AG04450 (cell line): Measurements from ENCODE around the gene SRSF1. TPM values are rescaled to one million over a fixed set of nuclear protein-coding genes. Genes with fewer than 3 reads are reported as not detected.
"Not testable (repeated sequence)": the region's sequence is repeated elsewhere in the genome, so short reads cannot be mapped to it uniquely, and the experiment has no call there.

Experiments
- CTCF ChIA-PET: fragments of 300-600, 350-600 bp; formaldehyde crosslinking; extraction: SDS; loops from one replicate; lab custom pipeline; 2022; ENCODE audit warnings: antibody characterized with exemption, inconsistent platforms; lab: Charles Lee
- POLR2A ChIA-PET: fragments of 350-600 bp; formaldehyde crosslinking; extraction: SDS; loops from one replicate; lab custom pipeline; 2021; ENCODE audit warnings: antibody characterized with exemption, inconsistent platforms; lab: Yijun Ruan, JAX
- DNase-seq: peaks from one replicate; pipeline ENCODE4 v3.0.0-alpha.2; 2011; ENCODE audit warnings: low read depth, low spot score
- H3K27ac ChIP-seq: one replicate; pipeline ENCODE4 v1.5.1; 2012; ENCODE audit warnings: low read depth, low read length, control low read depth
- H3K27me3 ChIP-seq: one replicate; pipeline ENCODE4 v1.6.0; 2012; ENCODE audit warnings: low read length; ENCODE audit not compliant: control insufficient read depth, insufficient read depth
- H3K4me3 ChIP-seq: 2 replicates; pipeline ENCODE4 v1.5.1; 2011; ENCODE audit warnings: mild to moderate bottlenecking, low read depth, low read length, control low read depth
- H3K9me3 ChIP-seq: 2 replicates; pipeline ENCODE4 v1.5.1; 2012; ENCODE audit warnings: low read length; ENCODE audit not compliant: control insufficient read depth, insufficient read depth
- polyA plus RNA-seq: library from polyadenylated mRNA; depleted of rRNA; stranded (reverse); fragments of >200 nt; gene quantifications from 2 replicates; pipeline ENCODE4 v1.2.3, GENCODE V29; 2011
- TF ChIP-seq, protein P1 (sequence below): IDR thresholded peaks from 2 replicates; pipeline ENCODE4 v1.5.1; 2011; ENCODE audit warnings: low read depth, low read length, control low read depth, inconsistent platforms

The SRSF1 gene
- polyA plus RNA-seq, 1 experiment: 249 TPM

DNA sequence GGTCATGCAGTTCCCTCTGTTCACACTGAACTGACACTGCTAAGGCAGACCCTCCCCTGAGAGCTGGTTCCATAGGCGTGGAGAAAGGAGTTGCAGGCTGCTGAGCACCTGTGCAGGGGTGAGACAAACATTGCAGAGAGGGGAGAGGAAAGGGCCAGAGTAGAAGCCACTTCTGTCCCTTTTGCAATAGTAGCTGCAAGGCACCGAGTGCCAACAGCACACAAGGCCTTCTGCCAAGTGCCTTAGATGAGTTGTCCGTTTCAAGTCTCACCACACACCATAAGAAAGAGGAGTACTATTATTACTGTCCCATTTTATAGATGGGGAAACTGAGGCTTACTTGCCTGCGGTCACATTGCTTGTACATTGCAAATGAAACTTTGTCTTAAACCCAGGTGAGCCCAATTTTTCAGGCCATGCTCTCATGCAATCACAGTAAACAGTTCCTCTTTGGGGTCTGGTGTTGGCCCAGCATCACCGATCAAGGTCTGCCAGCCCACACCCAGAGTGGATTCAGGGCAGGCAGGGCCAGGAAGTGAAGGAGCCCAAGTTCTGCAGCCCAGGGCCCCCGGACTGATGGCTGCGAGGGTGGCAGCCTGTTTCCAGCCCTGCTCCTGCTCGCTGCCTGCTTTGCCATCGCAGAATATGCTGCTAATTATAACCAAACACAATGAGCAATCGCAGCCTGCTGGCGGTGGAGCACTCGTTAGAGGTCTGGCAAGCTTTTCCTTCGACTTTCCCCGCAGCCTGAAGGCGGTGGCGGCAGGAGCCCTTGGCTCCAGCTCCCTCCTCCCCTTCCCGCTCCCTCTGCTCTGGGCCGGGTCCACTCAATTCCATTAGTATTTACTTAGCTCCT, 39.4 kb upstream of the SRSF1 start:
- no peak overlapping the region for H3K27ac ChIP-seq
- DNase-seq: no peak
- peaks cover 30% of the 10 kb centered on the region for H3K27me3 ChIP-seq
- H3K4me3 ChIP-seq: no peak overlapping the region
- TF ChIP-seq, protein P1, sequence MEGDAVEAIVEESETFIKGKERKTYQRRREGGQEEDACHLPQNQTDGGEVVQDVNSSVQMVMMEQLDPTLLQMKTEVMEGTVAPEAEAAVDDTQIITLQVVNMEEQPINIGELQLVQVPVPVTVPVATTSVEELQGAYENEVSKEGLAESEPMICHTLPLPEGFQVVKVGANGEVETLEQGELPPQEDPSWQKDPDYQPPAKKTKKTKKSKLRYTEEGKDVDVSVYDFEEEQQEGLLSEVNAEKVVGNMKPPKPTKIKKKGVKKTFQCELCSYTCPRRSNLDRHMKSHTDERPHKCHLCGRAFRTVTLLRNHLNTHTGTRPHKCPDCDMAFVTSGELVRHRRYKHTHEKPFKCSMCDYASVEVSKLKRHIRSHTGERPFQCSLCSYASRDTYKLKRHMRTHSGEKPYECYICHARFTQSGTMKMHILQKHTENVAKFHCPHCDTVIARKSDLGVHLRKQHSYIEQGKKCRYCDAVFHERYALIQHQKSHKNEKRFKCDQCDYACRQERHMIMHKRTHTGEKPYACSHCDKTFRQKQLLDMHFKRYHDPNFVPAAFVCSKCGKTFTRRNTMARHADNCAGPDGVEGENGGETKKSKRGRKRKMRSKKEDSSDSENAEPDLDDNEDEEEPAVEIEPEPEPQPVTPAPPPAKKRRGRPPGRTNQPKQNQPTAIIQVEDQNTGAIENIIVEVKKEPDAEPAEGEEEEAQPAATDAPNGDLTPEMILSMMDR: no peak
- CTCF ChIA-PET: no interaction called here
- POLR2A ChIA-PET: no interaction called here
- H3K9me3 ChIP-seq: no peaks in the 10 kb centered on the region

DNA sequence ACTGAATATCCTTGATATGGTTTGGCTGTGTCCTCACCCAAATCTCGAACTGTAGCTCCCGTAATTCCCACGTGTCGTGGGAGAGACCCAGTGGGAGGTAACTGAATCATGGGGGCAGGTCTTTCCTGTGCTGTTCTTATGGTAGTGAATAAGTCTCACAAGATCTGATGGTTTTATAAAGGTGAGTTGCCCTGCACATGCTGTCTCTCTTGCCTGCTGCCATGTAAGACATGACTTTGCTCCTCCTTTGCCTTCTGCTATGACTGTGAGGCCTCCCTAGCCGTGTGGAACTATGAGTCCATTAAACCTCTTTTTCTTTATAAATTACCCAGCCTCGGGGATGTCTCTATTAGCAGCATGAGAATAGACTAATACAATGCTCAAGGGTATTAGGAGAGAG, 37.2 kb upstream of the SRSF1 start:
- H3K9me3 ChIP-seq, H3K4me3 ChIP-seq, H3K27ac ChIP-seq, POLR2A ChIA-PET, DNase-seq: not testable (repeated sequence)
- CTCF ChIA-PET: interaction anchor here (0.6 kb wide), 1 partner anchor 200 kb away, joined by 3 read pairs; no protein-coding TSS in a partner anchor
- peaks cover 31% of the 10 kb centered on the region for H3K27me3 ChIP-seq

DNA sequence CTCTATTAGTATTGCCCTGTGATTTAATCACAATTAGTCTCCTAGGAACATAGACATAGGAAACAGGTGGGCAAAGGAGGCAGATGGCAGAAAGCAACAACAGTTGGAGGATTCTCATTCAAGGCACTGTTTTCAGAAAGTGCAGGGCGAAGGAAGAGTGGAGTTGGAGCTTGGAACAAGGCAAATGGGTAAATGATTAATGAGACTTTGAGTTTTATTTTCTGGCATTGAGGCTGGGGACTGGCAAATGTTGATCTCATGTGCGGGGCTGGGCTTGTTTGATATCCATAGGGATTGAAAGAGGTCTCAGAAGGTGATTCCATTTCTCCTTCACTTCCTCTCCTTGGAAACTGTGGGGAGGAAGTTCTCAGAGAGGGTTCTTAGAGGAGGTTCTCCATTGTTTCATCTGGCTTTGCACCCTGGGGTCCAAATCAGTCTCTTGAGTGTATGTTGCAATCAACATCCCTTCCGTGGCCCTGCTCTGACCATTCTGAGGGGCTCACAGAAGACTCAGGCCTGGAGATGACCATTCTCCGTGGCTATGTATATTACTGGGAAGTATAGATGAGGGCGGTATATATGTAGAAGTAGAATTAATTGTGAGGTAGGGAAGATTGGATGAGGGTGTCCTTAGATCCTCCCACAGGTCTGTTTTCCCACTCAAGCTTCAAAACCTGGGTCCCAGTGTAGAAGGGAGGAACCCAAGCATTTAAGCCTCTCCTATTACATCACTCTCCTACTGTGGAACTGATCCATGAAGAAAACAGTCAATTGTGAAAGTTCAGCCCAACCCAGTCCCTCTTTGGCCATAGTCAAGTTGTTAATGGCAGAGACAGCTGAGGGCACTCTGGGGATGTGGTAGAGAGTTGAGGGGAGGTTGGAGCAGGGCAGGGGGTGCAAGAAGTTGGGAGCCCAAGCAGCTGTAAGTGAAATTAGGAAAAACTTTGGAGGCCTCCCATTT, 36.5 kb upstream of the SRSF1 start:
- TF ChIP-seq, protein P1: no peak
- H3K4me3 ChIP-seq: no peak overlapping the region
- no peak for DNase-seq
- POLR2A ChIA-PET: no interaction called here
- CTCF ChIA-PET: interaction anchor here (0.6 kb wide), 1 partner anchor 199 kb away, joined by 3 read pairs; no protein-coding TSS in a partner anchor
- no peaks in the 10 kb centered on the region for H3K9me3 ChIP-seq
- peaks cover 32% of the 10 kb centered on the region for H3K27me3 ChIP-seq
- no peak overlapping the region for H3K27ac ChIP-seq

DNA sequence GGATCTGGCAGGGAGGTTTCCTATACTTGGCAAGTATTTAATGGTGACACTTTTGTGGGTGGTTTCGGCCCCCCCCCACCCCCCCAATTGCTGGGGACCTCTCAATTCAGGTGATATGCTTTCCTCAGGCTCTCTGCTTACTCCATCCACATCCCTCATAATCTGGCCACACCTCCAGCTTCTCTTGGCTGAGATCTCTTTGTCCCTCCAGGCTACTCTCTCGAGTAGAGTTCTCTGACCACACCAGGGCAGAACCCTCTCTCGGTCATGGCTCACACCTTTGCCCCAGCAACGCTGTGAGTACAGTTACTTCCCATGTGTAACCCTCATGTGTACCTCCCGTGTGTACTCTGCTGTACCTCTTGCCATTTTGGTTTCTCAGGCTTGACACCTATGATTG, 34.1 kb upstream of the SRSF1 start:
- no peak for DNase-seq
- no peak overlapping the region for H3K4me3 ChIP-seq
- no peaks in the 10 kb centered on the region for H3K9me3 ChIP-seq
- ChIA-PET POLR2A (no interaction called here), CTCF (interaction anchor here (0.5 kb wide), 1 partner anchor 426 kb away, joined by 3 read pairs; no protein-coding TSS in a partner anchor)
- H3K27me3 ChIP-seq: peaks cover 17% of the 10 kb centered on the region
- H3K27ac ChIP-seq: no peak overlapping the region
- TF ChIP-seq, protein P1: no peak

DNA sequence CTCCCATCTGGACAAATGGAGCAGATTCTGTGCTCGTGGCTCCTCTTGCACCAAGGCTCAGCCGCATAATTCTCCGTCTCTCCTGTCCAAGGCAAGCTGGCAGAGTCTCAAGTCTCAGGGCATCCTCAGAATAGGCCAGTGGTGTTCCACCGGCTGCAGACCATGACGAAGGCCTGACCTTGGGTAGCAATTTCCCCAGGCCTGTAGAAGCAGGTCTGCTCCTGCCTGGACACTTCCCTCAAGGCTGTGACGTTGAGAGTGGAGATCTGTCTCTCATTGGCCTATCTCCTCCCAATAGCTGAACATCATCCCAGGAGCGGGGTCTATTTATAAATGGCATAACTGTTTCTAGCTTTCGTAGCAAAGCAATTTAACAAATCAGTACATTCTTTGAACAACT, 33.3 kb upstream of the SRSF1 start:
- TF ChIP-seq, protein P1: no peak
- DNase-seq: no peak
- Histone ChIP-seq H3K27ac (no peak overlapping the region), H3K4me3 (no peak overlapping the region), H3K27me3 (peaks cover 16% of the 10 kb centered on the region), H3K9me3 (no peaks in the 10 kb centered on the region)
- ChIA-PET CTCF (no interaction called here), POLR2A (no interaction called here)
